Right kidney (tissue), 1 donor: ENCODE measurements around the gene AIPL1.
A peak's percentile ranks its signal among the peaks of the same experiment; 100 is the strongest.

Experiments
- DNase-seq: peaks from one replicate; pipeline ENCODE4 v3.0.0-alpha.2; 2016

Gene AIPL1

GRCh38 chr17:6415616-6416015 lies 19.3 kb downstream of the AIPL1 start:
- no peak for DNase-seq

GRCh38 chr17:6413065-6413464 lies 21.9 kb downstream of the AIPL1 start:
- DNase-seq = no peak

- DNase-seq = no peak
Observed at GRCh38 chr17:6408735-6409134, 26.2 kb downstream of the AIPL1 start.

GRCh38 chr17:6408276-6408675 lies 26.6 kb downstream of the AIPL1 start:
- DNase-seq = no peak

- no peak for DNase-seq
Observed at GRCh38 chr17:6402258-6402657, 32.7 kb downstream of the AIPL1 start.

- DNase-seq = no peak
Observed at GRCh38 chr17:6398955-6399354, 36.0 kb downstream of the AIPL1 start.

- DNase-seq = no peak
Observed at GRCh38 chr17:6394055-6394606, 40.8 kb downstream of the AIPL1 start.

GRCh38 chr17:6393351-6393952 lies 41.5 kb downstream of the AIPL1 start:
- no peak for DNase-seq

- no peak for DNase-seq
Observed at GRCh38 chr17:6392609-6393350, 42.1 kb downstream of the AIPL1 start.

GRCh38 chr17:6388416-6388815 lies 46.5 kb downstream of the AIPL1 start:
- DNase-seq = no peak

GRCh38 chr17:6387858-6388257 lies 47.1 kb downstream of the AIPL1 start:
- no peak for DNase-seq

- no peak for DNase-seq
Observed at GRCh38 chr17:6387442-6387841, 47.5 kb downstream of the AIPL1 start.

GRCh38 chr17:6386041-6386630 lies 48.8 kb downstream of the AIPL1 start:
- DNase-seq = no peak

GRCh38 chr17:6384481-6384880 lies 50.4 kb downstream of the AIPL1 start:
- no peak for DNase-seq

- no peak for DNase-seq
Observed at GRCh38 chr17:6381526-6382465, 53.1 kb downstream of the AIPL1 start.

GRCh38 chr17:6380915-6381438 lies 53.9 kb downstream of the AIPL1 start:
- no peak for DNase-seq

- no peak for DNase-seq
Observed at GRCh38 chr17:6377906-6378305, 57.0 kb downstream of the AIPL1 start.

- peak; percentile 8 for DNase-seq
Observed at GRCh38 chr17:6376931-6377361, 58.0 kb downstream of the AIPL1 start.

- peak; percentile 60 for DNase-seq
Observed at GRCh38 chr17:6374761-6375312, 60.1 kb downstream of the AIPL1 start.

- DNase-seq = no peak
Observed at GRCh38 chr17:6374271-6374691, 60.6 kb downstream of the AIPL1 start.
